Suprapubic skin (tissue), 4 donors: ENCODE measurements around the gene TP53BP2. TPM values are rescaled to one million over a fixed set of nuclear protein-coding genes. Genes with fewer than 3 reads are reported as not detected.
"Not testable (repeated sequence)": the region's sequence is repeated elsewhere in the genome, so short reads cannot be mapped to it uniquely, and the experiment has no call there.

Source experiments
- DNase-seq, 2 donors: peaks; one replicate each; pipeline ENCODE4 v3.0.0-alpha.2; 2019; ENCODE audit warnings: low spot score in 2 of 2
- H3K27ac ChIP-seq: fragments of 200-600 bp; sonication (generic); one replicate; pipeline ENCODE4 v1.5.1; 2019
- H3K27me3 ChIP-seq: fragments of 200-600 bp; sonication (generic); one replicate; pipeline ENCODE4 v1.5.1; 2019
- H3K36me3 ChIP-seq: fragments of 200-600 bp; sonication (generic); one replicate; pipeline ENCODE4 v1.5.1; 2019
- H3K4me1 ChIP-seq: fragments of 200-600 bp; sonication (generic); one replicate; pipeline ENCODE4 v1.5.1; 2019
- H3K4me3 ChIP-seq: fragments of 200-600 bp; sonication (generic); one replicate; pipeline ENCODE4 v1.5.1; 2019; ENCODE audit warnings: mild to moderate bottlenecking
- H3K9me3 ChIP-seq: fragments of 200-600 bp; sonication (generic); one replicate; pipeline ENCODE4 v1.5.1; 2019
- EP300 ChIP-seq: sonication (generic); formaldehyde crosslinking; IDR thresholded peaks from one replicate; pipeline ENCODE4 v1.6.1; 2017; ENCODE audit warnings: antibody characterized with exemption
- POLR2A ChIP-seq, 2 donors: fragments of 450-650 bp; IDR thresholded peaks; one replicate each; pipeline ENCODE4 v1.6.1; 2017; ENCODE audit warnings: antibody characterized with exemption in 2 of 2, mild to moderate bottlenecking in 2 of 2, moderate library complexity in 2 of 2
- POLR2AphosphoS5 ChIP-seq, 3 donors: sonication (generic); formaldehyde crosslinking; IDR thresholded peaks; one replicate each; pipeline ENCODE4 v1.6.1; 2017; ENCODE audit warnings: antibody characterized with exemption in 3 of 3
- WGBS: methylation state at CpG from one replicate; pipeline ENCODE4 v1.1.5; 2018; 5-methylcytosine and 5-hydroxymethylcytosine counted together
- total RNA-seq, 4 donors: library from RNA; depleted of rRNA; stranded (reverse); fragments of >200 nt; gene quantifications; one replicate each; pipeline ENCODE4 v1.1.0, GENCODE V29; 2016
- TF ChIP-seq, protein P1 (sequence below), 2 donors: fragments of 200-600 bp in 1 of 2; fragments of 450-650 bp in 1 of 2; sonication (generic) in 1 of 2; IDR thresholded peaks; one replicate each; pipeline ENCODE4 v1.5.1; 2016 to 2019; ENCODE audit warnings: antibody characterized with exemption in 2 of 2, mild to moderate bottlenecking in 1 of 2, moderate library complexity in 1 of 2

Gene TP53BP2
- total RNA-seq, 4 donors from 2014 or later, result 33.2 to 80.5 (median 55.8) TPM

DNA sequence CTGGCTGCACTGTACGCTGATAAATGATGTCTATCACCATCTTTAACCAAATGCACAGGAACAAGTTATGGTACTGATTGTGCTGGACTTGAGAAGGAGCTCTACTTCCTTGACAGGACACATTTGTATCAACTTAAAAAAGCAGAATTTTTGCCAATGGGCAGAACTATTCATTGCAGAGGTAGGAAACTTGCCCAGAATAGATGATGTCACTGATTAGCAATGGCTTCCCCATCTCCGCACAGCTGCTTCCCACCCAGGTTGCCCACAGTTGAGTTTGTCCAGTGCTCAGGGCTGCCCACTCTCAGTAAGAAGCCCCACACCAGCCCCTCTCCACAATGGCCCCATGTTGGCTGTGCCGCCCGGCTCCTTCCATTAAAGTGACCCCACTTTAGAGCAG is 100.0 kb downstream of the TP53BP2 start:
- DNase-seq, result no peak
- 94% methylated on average over 4 of the region's 4 CpGs for WGBS
- peaks cover 38% of the 10 kb centered on the region for H3K36me3 ChIP-seq
- H3K27ac ChIP-seq, result no peak overlapping the region
- H3K9me3 ChIP-seq, result no peaks in the 10 kb centered on the region
- peaks cover 31% of the 10 kb centered on the region for H3K4me1 ChIP-seq
- H3K4me3 ChIP-seq, result no peak overlapping the region
- H3K27me3 ChIP-seq, result no peaks in the 10 kb centered on the region
- TF ChIP-seq, protein P1, sequence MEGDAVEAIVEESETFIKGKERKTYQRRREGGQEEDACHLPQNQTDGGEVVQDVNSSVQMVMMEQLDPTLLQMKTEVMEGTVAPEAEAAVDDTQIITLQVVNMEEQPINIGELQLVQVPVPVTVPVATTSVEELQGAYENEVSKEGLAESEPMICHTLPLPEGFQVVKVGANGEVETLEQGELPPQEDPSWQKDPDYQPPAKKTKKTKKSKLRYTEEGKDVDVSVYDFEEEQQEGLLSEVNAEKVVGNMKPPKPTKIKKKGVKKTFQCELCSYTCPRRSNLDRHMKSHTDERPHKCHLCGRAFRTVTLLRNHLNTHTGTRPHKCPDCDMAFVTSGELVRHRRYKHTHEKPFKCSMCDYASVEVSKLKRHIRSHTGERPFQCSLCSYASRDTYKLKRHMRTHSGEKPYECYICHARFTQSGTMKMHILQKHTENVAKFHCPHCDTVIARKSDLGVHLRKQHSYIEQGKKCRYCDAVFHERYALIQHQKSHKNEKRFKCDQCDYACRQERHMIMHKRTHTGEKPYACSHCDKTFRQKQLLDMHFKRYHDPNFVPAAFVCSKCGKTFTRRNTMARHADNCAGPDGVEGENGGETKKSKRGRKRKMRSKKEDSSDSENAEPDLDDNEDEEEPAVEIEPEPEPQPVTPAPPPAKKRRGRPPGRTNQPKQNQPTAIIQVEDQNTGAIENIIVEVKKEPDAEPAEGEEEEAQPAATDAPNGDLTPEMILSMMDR (IDR thresholded peaks at IDR 0.05), result no peak
- TF ChIP-seq EP300, result no peak
- no peak for TF ChIP-seq POLR2A (IDR thresholded peaks at IDR 0.05)
- no peak for TF ChIP-seq POLR2AphosphoS5 (IDR thresholded peaks at IDR 0.05)

GRCh38 chr1:223742856-223743517 is 102.8 kb downstream of the TP53BP2 start:
- H3K4me3 ChIP-seq, result no peak overlapping the region
- H3K27me3 ChIP-seq, result no peaks in the 10 kb centered on the region
- H3K27ac ChIP-seq, result no peak overlapping the region
- WGBS, result 70% methylated on average over 9 of the region's 9 CpGs
- no peak for TF ChIP-seq EP300
- TF ChIP-seq, protein P1 (IDR thresholded peaks at IDR 0.05), result no peak
- no peak for TF ChIP-seq POLR2AphosphoS5 (IDR thresholded peaks at IDR 0.05)
- TF ChIP-seq POLR2A (IDR thresholded peaks at IDR 0.05), result no peak
- peaks cover 35% of the 10 kb centered on the region for H3K4me1 ChIP-seq
- no peaks in the 10 kb centered on the region for H3K9me3 ChIP-seq
- H3K36me3 ChIP-seq, result peaks cover 30% of the 10 kb centered on the region
- no peak for DNase-seq

GRCh38 chr1:223741861-223742260 is 103.9 kb downstream of the TP53BP2 start:
- no peak for DNase-seq
- Histone ChIP-seq H3K4me3 (no peak overlapping the region), H3K27ac (no peak overlapping the region), H3K9me3 (no peaks in the 10 kb centered on the region), H3K4me1 (peaks cover 36% of the 10 kb centered on the region), H3K36me3 (peaks cover 24% of the 10 kb centered on the region), H3K27me3 (no peaks in the 10 kb centered on the region)
- WGBS, result 88% methylated on average over 6 of the region's 6 CpGs
- TF ChIP-seq POLR2A (IDR thresholded peaks at IDR 0.05) (no peak), EP300 (no peak), POLR2AphosphoS5 (IDR thresholded peaks at IDR 0.05) (no peak)
- TF ChIP-seq, protein P1 (IDR thresholded peaks at IDR 0.05), result no peak

DNA sequence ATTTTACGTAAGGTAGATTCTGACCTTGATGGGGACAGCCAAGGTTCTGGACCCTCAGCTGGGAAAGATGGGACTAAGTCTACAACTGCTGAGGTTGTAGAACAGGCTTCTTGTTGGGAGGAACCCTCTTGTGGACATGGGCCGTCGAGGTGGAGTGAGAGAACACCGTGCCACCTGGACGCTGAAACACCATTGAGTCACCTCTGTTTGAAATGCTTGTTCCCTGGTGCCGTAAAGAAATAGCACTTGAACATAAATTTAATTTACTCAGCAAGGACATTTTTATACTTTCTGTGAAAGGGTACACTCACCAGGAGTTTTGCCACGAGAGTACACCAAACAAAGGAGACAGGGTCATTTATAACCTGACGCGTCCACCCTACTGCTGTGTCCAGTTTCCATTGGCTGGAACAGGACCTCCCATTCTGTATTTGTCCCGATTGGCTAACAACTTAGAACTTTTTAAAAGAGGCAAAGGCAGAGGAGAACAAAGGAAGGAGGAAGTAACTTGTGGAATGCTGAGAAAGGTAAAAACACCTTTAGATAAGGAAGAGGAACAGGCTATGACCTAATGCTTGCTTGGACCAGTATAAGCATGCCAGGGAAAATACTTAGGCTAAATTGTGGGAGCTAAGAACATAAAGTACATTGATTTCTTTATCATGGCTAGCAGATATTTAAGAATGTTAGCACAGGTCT is 105.6 kb downstream of the TP53BP2 start:
- H3K36me3 ChIP-seq, result peaks cover 10% of the 10 kb centered on the region

GRCh38 chr1:223739366-223740037 is 106.2 kb downstream of the TP53BP2 start:
- peak overlapping the region; percentile 2 for H3K27ac ChIP-seq
- H3K4me3 ChIP-seq, result no peak overlapping the region
- DNase-seq, result no peak
- 20% methylated on average over 7 of the region's 7 CpGs for WGBS
- H3K4me1 ChIP-seq, result peaks cover 40% of the 10 kb centered on the region
- TF ChIP-seq POLR2AphosphoS5 (IDR thresholded peaks at IDR 0.05), result no peak
- TF ChIP-seq, protein P1 (IDR thresholded peaks at IDR 0.05), result no peak
- no peak for TF ChIP-seq POLR2A (IDR thresholded peaks at IDR 0.05)
- no peak for TF ChIP-seq EP300
- H3K27me3 ChIP-seq, result no peaks in the 10 kb centered on the region
- no peaks in the 10 kb centered on the region for H3K9me3 ChIP-seq
- peaks cover 3% of the 10 kb centered on the region for H3K36me3 ChIP-seq

More for the DNA sequence above, 105.6 kb downstream of the TP53BP2 start:
- peaks cover 38% of the 10 kb centered on the region for H3K4me1 ChIP-seq
- peak overlapping the region; percentile 2 for H3K27ac ChIP-seq
- WGBS, result 65% methylated on average over 10 of the region's 10 CpGs
- H3K27me3 ChIP-seq, H3K4me3 ChIP-seq, DNase-seq, H3K9me3 ChIP-seq: not testable (repeated sequence)
